ENCODE measurements around the gene TXK.

The TXK gene

GRCh38 chr4:48041535-48042137 is 92.4 kb downstream of the TXK start:
- DNase-seq, result no peak
- H3K23ac ChIP-seq (ENCODE audit: low read length in 2 of 2), result no peak overlapping the region
- H3K4me2 ChIP-seq (ENCODE audit: low read length, poor library complexity, severe bottlenecking), result no peak overlapping the region
- no peak overlapping the region for H2BK12ac ChIP-seq (ENCODE audit: low read length in 2 of 2)
- H4K8ac ChIP-seq (ENCODE audit: low read length), result no peak overlapping the region
- H3K14ac ChIP-seq (ENCODE audit: low read length in 2 of 2), result no peak overlapping the region
- H2BK5ac ChIP-seq (ENCODE audit: low read depth, low read length, poor library complexity, severe bottlenecking), result no peak overlapping the region
- no peak overlapping the region for H4K91ac ChIP-seq (ENCODE audit: low read length)
- no peaks in the 10 kb centered on the region for H3K79me1 ChIP-seq (replicated peaks; ENCODE audit: low read length, poor library complexity, severe bottlenecking)
- WGBS, result 74% methylated on average over 4 of the region's 4 CpGs
- no peak overlapping the region for H2AFZ ChIP-seq (ENCODE audit: low read depth, low read length)
- H3K9ac ChIP-seq (ENCODE audit: low read length), result no peak overlapping the region
- H3K4me3 ChIP-seq (ENCODE audit: insufficient read depth in 1 of 2, low read depth in 1 of 2, low read length in 2 of 2), result no peak overlapping the region
- no peak overlapping the region for H2AK5ac ChIP-seq (ENCODE audit: low read length, severe bottlenecking)
- H3K4ac ChIP-seq (ENCODE audit: low read depth in 1 of 2, low read length in 2 of 2), result no peak overlapping the region
- H3K4me1 ChIP-seq (ENCODE audit: control insufficient read depth, insufficient read depth, low read depth, low read length), result no peaks in the 10 kb centered on the region
- H2BK120ac ChIP-seq (ENCODE audit: low read depth, low read length), result no peak overlapping the region
- H3K27me3 ChIP-seq (ENCODE audit: control insufficient read depth in 1 of 2, insufficient read depth in 1 of 2, low read length in 2 of 2), result peaks cover 0 to 17% of the 10 kb centered on the region in 2 experiments
- no peak overlapping the region for H2BK15ac ChIP-seq (ENCODE audit: low read depth, poor library complexity, severe bottlenecking)
- H3K18ac ChIP-seq (ENCODE audit: low read depth in 1 of 2, low read length in 2 of 2), result no peak overlapping the region
- no peak overlapping the region for H3K27ac ChIP-seq (ENCODE audit: low read length, poor library complexity, severe bottlenecking)
- no peaks in the 10 kb centered on the region for H3K9me3 ChIP-seq (ENCODE audit: control insufficient read depth, low read length)
- H3K36me3 ChIP-seq (ENCODE audit: control insufficient read depth in 1 of 2, insufficient read depth in 2 of 2, low read depth in 1 of 2, low read length in 2 of 2), result no peaks in the 10 kb centered on the region

GRCh38 chr4:48039561-48039960 is 94.5 kb downstream of the TXK start:
- Histone ChIP-seq H2AK5ac (ENCODE audit: low read length, severe bottlenecking) (no peak overlapping the region), H3K23ac (ENCODE audit: low read length in 2 of 2) (no peak overlapping the region), H3K4me3 (ENCODE audit: insufficient read depth in 1 of 2, low read depth in 1 of 2, low read length in 2 of 2) (no peak overlapping the region), H3K14ac (ENCODE audit: low read length in 2 of 2) (no peak overlapping the region), H3K4me1 (ENCODE audit: control insufficient read depth, insufficient read depth, low read depth, low read length) (no peaks in the 10 kb centered on the region), H2BK15ac (ENCODE audit: low read depth, poor library complexity, severe bottlenecking) (no peak overlapping the region), H3K27ac (ENCODE audit: low read length, poor library complexity, severe bottlenecking) (no peak overlapping the region), H3K27me3 (ENCODE audit: control insufficient read depth in 1 of 2, insufficient read depth in 1 of 2, low read length in 2 of 2) (peaks cover 0 to 5% of the 10 kb centered on the region in 2 experiments), H3K36me3 (ENCODE audit: control insufficient read depth in 1 of 2, insufficient read depth in 2 of 2, low read depth in 1 of 2, low read length in 2 of 2) (no peaks in the 10 kb centered on the region), H3K18ac (ENCODE audit: low read depth in 1 of 2, low read length in 2 of 2) (no peak overlapping the region), H3K9ac (ENCODE audit: low read length) (no peak overlapping the region), H3K4ac (ENCODE audit: low read depth in 1 of 2, low read length in 2 of 2) (no peak overlapping the region), H2AFZ (ENCODE audit: low read depth, low read length) (no peak overlapping the region), H4K91ac (ENCODE audit: low read length) (no peak overlapping the region), H2BK120ac (ENCODE audit: low read depth, low read length) (no peak overlapping the region), H3K79me1 (replicated peaks; ENCODE audit: low read length, poor library complexity, severe bottlenecking) (no peaks in the 10 kb centered on the region), H3K9me3 (ENCODE audit: control insufficient read depth, low read length) (no peaks in the 10 kb centered on the region), H2BK5ac (ENCODE audit: low read depth, low read length, poor library complexity, severe bottlenecking) (no peak overlapping the region), H2BK12ac (ENCODE audit: low read length in 2 of 2) (no peak overlapping the region), H4K8ac (ENCODE audit: low read length) (no peak overlapping the region), H3K4me2 (ENCODE audit: low read length, poor library complexity, severe bottlenecking) (no peak overlapping the region)
- no peak for DNase-seq

- H2AFZ ChIP-seq (ENCODE audit: low read depth, low read length), result no peak overlapping the region
- no peak overlapping the region for H3K4ac ChIP-seq (ENCODE audit: low read depth in 1 of 2, low read length in 2 of 2)
- no peaks in the 10 kb centered on the region for H3K36me3 ChIP-seq (ENCODE audit: control insufficient read depth in 1 of 2, insufficient read depth in 2 of 2, low read depth in 1 of 2, low read length in 2 of 2)
- H3K79me1 ChIP-seq (replicated peaks; ENCODE audit: low read length, poor library complexity, severe bottlenecking), result no peaks in the 10 kb centered on the region
- no peak overlapping the region for H3K4me2 ChIP-seq (ENCODE audit: low read length, poor library complexity, severe bottlenecking)
- 33% methylated on average over 2 of the region's 2 CpGs for WGBS
- no peaks in the 10 kb centered on the region for H3K9me3 ChIP-seq (ENCODE audit: control insufficient read depth, low read length)
- H3K18ac ChIP-seq (ENCODE audit: low read depth in 1 of 2, low read length in 2 of 2), result no peak overlapping the region
- H3K27ac ChIP-seq (ENCODE audit: low read length, poor library complexity, severe bottlenecking), result no peak overlapping the region
- H3K14ac ChIP-seq (ENCODE audit: low read length in 2 of 2), result no peak overlapping the region
- no peak overlapping the region for H4K91ac ChIP-seq (ENCODE audit: low read length)
- H3K4me1 ChIP-seq (ENCODE audit: control insufficient read depth, insufficient read depth, low read depth, low read length), result no peaks in the 10 kb centered on the region
- no peak overlapping the region for H3K4me3 ChIP-seq (ENCODE audit: insufficient read depth in 1 of 2, low read depth in 1 of 2, low read length in 2 of 2)
- no peak for DNase-seq
- no peak overlapping the region for H2AK5ac ChIP-seq (ENCODE audit: low read length, severe bottlenecking)
- H2BK15ac ChIP-seq (ENCODE audit: low read depth, poor library complexity, severe bottlenecking), result no peak overlapping the region
- peaks cover 0 to 5% of the 10 kb centered on the region in 2 experiments for H3K27me3 ChIP-seq (ENCODE audit: control insufficient read depth in 1 of 2, insufficient read depth in 1 of 2, low read length in 2 of 2)
- H2BK12ac ChIP-seq (ENCODE audit: low read length in 2 of 2), result no peak overlapping the region
- H3K9ac ChIP-seq (ENCODE audit: low read length), result no peak overlapping the region
- no peak overlapping the region for H3K23ac ChIP-seq (ENCODE audit: low read length in 2 of 2)
- no peak overlapping the region for H4K8ac ChIP-seq (ENCODE audit: low read length)
- no peak overlapping the region for H2BK120ac ChIP-seq (ENCODE audit: low read depth, low read length)
- H2BK5ac ChIP-seq (ENCODE audit: low read depth, low read length, poor library complexity, severe bottlenecking), result no peak overlapping the region
Measured at GRCh38 chr4:48038666-48039065, 95.4 kb downstream of the TXK start.

GRCh38 chr4:48037117-48037462 is 97.0 kb downstream of the TXK start:
- H4K91ac ChIP-seq (ENCODE audit: low read length), result no peak overlapping the region
- no peak overlapping the region for H2AK5ac ChIP-seq (ENCODE audit: low read length, severe bottlenecking)
- no peak overlapping the region for H2BK120ac ChIP-seq (ENCODE audit: low read depth, low read length)

More at GRCh38 chr4:48037117-48037462, 97.0 kb downstream of the TXK start:
- WGBS, result no CpG with 5 or more reads among the region's 2 CpGs
- Histone ChIP-seq H3K4me1 (ENCODE audit: control insufficient read depth, insufficient read depth, low read depth, low read length) (no peaks in the 10 kb centered on the region), H3K27me3 (ENCODE audit: control insufficient read depth in 1 of 2, insufficient read depth in 1 of 2, low read length in 2 of 2) (no peaks in the 10 kb centered on the region), H2AFZ (ENCODE audit: low read depth, low read length) (no peak overlapping the region), H3K27ac (ENCODE audit: low read length, poor library complexity, severe bottlenecking) (no peak overlapping the region), H2BK15ac (ENCODE audit: low read depth, poor library complexity, severe bottlenecking) (no peak overlapping the region), H3K9ac (ENCODE audit: low read length) (no peak overlapping the region), H3K4ac (ENCODE audit: low read depth in 1 of 2, low read length in 2 of 2) (no peak overlapping the region), H2BK5ac (ENCODE audit: low read depth, low read length, poor library complexity, severe bottlenecking) (no peak overlapping the region), H3K4me3 (ENCODE audit: insufficient read depth in 1 of 2, low read depth in 1 of 2, low read length in 2 of 2) (no peak overlapping the region), H2BK12ac (ENCODE audit: low read length in 2 of 2) (no peak overlapping the region), H3K23ac (ENCODE audit: low read length in 2 of 2) (no peak overlapping the region), H3K79me1 (replicated peaks; ENCODE audit: low read length, poor library complexity, severe bottlenecking) (no peaks in the 10 kb centered on the region), H3K4me2 (ENCODE audit: low read length, poor library complexity, severe bottlenecking) (no peak overlapping the region), H3K18ac (ENCODE audit: low read depth in 1 of 2, low read length in 2 of 2) (no peak overlapping the region), H3K14ac (ENCODE audit: low read length in 2 of 2) (no peak overlapping the region), H4K8ac (ENCODE audit: low read length) (no peak overlapping the region), H3K36me3 (ENCODE audit: control insufficient read depth in 1 of 2, insufficient read depth in 2 of 2, low read depth in 1 of 2, low read length in 2 of 2) (no peaks in the 10 kb centered on the region), H3K9me3 (ENCODE audit: control insufficient read depth, low read length) (no peaks in the 10 kb centered on the region)
- no peak for DNase-seq
